K562 (cell line): ENCODE data around the gene PPP1CA. TPM values are rescaled to one million over a fixed set of nuclear protein-coding genes. Genes with fewer than 3 reads are reported as not detected.

ENCODE experiments used
- KLF13 ChIP-seq: fragments of 450-650 bp; IDR thresholded peaks from 2 replicates; pipeline ENCODE4 v1.6.1; 2016; ENCODE audit warnings: missing genetic modification characterization, low read depth, mild to moderate bottlenecking, missing compliant biosample characterization, moderate library complexity, borderline replicate concordance
- polyA plus RNA-seq, 8 experiments: library from polyadenylated mRNA; depleted of rRNA in 4 of 8; stranded (reverse) in 5 of 8; unstranded in 3 of 8; fragments of >200 nt; fragmentation: Nextera tagmentation in 2 of 8; fragmentation: Illumina TruSeq in 1 of 8; extraction: Ambion mirVana in 2 of 8; extraction: Trizol in 1 of 8; gene quantifications; 2 replicates each; pipeline versions ENCODE4 v1.2.1 to v1.2.3, GENCODE V29; 2011 to 2014; ENCODE audit warnings: inconsistent platforms in 1 of 8, missing spikeins in 1 of 8
- total RNA-seq, 7 experiments: library from RNA; depleted of rRNA in 6 of 7; stranded (reverse); fragments of >200 nt in 6 of 7; fragmentation: Illumina TruSeq in 2 of 7; extraction: Trizol in 2 of 7; gene quantifications; 2 replicates each; pipeline versions ENCODE4 v1.2.1 to v1.2.3, GENCODE V29; 2011 to 2021; ENCODE audit warnings: low replicate concordance in 1 of 7
- TF ChIP-seq, protein P1 (sequence below), 2 experiments: fragments of 450-650 bp in 1 of 2; IDR thresholded peaks; 2 replicates each; pipeline ENCODE4 v1.6.1; 2011 to 2017; ENCODE audit warnings: low read depth in 2 of 2, antibody characterized with exemption in 1 of 2, borderline replicate concordance in 1 of 2, low read length in 1 of 2, mild to moderate bottlenecking in 1 of 2, mixed read lengths in 1 of 2; ENCODE audit not compliant: control insufficient read depth in 1 of 2
- TF ChIP-seq, protein P2 (sequence below): IDR thresholded peaks from 2 replicates; pipeline ENCODE4 v1.6.1; 2016; ENCODE audit warnings: missing genetic modification characterization, missing compliant biosample characterization
- TF ChIP-seq, protein P3 (sequence below): fragments of 200-600 bp; sonication (generic); IDR thresholded peaks from one replicate; pipeline ENCODE4 v1.6.1; 2012; ENCODE audit warnings: mild to moderate bottlenecking, low read depth, low read length, inconsistent platforms
- TF ChIP-seq, protein P4 (sequence below), 2 experiments: fragments of 250-450 bp in 1 of 2; fragments of 450-650 bp in 1 of 2; sonication (Bioruptor Pico) in 1 of 2; IDR thresholded peaks; 2 replicates each; pipeline versions ENCODE4 v1.6.1 to v1.8.0; 2016 to 2021; ENCODE audit warnings: mild to moderate bottlenecking in 2 of 2, moderate library complexity in 2 of 2, missing compliant biosample characterization in 1 of 2, missing genetic modification characterization in 1 of 2

PPP1CA gene
- total and polyA plus RNA-seq, 9 of the 15 experiments (the other 6 are each of a cell fraction or from before 2014, with no cell fraction given) = 18.2 to 242 (median 188) TPM

DNA sequence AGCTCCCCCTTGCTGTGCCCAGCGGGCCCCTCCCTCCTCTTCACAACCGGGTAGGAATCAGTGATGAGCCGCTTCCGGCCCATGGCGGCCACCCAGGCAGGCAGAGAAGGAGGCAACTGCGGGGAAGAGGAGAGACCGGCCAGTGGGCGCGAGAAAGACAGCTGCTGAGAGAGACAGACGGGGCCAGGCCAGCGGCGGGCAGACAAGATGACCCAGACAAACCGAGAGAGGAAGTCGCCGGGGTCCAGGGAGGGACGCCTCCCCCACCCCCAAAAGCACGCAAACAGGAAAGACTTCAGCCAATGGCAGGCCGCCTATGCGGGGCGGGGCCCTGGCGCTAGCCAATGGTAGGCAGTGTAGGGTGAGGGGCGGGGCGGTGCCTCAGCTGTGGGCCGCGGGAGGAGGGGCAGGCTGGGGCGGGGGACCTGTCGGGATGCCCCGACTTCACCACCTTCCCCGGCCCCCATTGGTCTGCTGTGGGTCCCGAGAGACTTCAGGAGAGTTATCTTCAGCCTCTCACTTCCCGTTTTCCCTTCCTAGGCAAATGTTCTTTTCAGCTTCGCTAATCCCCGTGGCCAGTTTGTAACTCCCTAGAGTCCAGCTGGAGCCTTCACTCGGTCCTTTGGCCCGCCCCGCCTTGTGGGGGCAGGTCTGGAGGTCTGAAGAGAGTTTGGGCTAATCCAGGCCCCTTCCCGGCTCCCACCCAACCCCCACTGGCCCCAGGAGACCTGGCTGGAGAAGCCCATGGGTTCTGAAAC, 48.2 kb downstream of the PPP1CA start, which contains the start of gene POLD4 (continued):
- TF ChIP-seq, protein P1, sequence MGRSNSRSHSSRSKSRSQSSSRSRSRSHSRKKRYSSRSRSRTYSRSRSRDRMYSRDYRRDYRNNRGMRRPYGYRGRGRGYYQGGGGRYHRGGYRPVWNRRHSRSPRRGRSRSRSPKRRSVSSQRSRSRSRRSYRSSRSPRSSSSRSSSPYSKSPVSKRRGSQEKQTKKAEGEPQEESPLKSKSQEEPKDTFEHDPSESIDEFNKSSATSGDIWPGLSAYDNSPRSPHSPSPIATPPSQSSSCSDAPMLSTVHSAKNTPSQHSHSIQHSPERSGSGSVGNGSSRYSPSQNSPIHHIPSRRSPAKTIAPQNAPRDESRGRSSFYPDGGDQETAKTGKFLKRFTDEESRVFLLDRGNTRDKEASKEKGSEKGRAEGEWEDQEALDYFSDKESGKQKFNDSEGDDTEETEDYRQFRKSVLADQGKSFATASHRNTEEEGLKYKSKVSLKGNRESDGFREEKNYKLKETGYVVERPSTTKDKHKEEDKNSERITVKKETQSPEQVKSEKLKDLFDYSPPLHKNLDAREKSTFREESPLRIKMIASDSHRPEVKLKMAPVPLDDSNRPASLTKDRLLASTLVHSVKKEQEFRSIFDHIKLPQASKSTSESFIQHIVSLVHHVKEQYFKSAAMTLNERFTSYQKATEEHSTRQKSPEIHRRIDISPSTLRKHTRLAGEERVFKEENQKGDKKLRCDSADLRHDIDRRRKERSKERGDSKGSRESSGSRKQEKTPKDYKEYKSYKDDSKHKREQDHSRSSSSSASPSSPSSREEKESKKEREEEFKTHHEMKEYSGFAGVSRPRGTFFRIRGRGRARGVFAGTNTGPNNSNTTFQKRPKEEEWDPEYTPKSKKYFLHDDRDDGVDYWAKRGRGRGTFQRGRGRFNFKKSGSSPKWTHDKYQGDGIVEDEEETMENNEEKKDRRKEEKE (IDR thresholded peaks at IDR 0.05; ENCODE audit: borderline replicate concordance in 1 of 2, control insufficient read depth in 1 of 2, low read depth in 2 of 2, low read length in 1 of 2) = no peak
- TF ChIP-seq, protein P2, sequence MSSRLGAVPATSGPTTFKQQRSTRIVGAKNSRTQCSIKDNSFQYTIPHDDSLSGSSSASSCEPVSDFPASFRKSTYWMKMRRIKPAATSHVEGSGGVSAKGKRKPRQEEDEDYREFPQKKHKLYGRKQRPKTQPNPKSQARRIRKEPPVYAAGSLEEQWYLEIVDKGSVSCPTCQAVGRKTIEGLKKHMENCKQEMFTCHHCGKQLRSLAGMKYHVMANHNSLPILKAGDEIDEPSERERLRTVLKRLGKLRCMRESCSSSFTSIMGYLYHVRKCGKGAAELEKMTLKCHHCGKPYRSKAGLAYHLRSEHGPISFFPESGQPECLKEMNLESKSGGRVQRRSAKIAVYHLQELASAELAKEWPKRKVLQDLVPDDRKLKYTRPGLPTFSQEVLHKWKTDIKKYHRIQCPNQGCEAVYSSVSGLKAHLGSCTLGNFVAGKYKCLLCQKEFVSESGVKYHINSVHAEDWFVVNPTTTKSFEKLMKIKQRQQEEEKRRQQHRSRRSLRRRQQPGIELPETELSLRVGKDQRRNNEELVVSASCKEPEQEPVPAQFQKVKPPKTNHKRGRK (tag) = no peak
- TF ChIP-seq, protein P3, sequence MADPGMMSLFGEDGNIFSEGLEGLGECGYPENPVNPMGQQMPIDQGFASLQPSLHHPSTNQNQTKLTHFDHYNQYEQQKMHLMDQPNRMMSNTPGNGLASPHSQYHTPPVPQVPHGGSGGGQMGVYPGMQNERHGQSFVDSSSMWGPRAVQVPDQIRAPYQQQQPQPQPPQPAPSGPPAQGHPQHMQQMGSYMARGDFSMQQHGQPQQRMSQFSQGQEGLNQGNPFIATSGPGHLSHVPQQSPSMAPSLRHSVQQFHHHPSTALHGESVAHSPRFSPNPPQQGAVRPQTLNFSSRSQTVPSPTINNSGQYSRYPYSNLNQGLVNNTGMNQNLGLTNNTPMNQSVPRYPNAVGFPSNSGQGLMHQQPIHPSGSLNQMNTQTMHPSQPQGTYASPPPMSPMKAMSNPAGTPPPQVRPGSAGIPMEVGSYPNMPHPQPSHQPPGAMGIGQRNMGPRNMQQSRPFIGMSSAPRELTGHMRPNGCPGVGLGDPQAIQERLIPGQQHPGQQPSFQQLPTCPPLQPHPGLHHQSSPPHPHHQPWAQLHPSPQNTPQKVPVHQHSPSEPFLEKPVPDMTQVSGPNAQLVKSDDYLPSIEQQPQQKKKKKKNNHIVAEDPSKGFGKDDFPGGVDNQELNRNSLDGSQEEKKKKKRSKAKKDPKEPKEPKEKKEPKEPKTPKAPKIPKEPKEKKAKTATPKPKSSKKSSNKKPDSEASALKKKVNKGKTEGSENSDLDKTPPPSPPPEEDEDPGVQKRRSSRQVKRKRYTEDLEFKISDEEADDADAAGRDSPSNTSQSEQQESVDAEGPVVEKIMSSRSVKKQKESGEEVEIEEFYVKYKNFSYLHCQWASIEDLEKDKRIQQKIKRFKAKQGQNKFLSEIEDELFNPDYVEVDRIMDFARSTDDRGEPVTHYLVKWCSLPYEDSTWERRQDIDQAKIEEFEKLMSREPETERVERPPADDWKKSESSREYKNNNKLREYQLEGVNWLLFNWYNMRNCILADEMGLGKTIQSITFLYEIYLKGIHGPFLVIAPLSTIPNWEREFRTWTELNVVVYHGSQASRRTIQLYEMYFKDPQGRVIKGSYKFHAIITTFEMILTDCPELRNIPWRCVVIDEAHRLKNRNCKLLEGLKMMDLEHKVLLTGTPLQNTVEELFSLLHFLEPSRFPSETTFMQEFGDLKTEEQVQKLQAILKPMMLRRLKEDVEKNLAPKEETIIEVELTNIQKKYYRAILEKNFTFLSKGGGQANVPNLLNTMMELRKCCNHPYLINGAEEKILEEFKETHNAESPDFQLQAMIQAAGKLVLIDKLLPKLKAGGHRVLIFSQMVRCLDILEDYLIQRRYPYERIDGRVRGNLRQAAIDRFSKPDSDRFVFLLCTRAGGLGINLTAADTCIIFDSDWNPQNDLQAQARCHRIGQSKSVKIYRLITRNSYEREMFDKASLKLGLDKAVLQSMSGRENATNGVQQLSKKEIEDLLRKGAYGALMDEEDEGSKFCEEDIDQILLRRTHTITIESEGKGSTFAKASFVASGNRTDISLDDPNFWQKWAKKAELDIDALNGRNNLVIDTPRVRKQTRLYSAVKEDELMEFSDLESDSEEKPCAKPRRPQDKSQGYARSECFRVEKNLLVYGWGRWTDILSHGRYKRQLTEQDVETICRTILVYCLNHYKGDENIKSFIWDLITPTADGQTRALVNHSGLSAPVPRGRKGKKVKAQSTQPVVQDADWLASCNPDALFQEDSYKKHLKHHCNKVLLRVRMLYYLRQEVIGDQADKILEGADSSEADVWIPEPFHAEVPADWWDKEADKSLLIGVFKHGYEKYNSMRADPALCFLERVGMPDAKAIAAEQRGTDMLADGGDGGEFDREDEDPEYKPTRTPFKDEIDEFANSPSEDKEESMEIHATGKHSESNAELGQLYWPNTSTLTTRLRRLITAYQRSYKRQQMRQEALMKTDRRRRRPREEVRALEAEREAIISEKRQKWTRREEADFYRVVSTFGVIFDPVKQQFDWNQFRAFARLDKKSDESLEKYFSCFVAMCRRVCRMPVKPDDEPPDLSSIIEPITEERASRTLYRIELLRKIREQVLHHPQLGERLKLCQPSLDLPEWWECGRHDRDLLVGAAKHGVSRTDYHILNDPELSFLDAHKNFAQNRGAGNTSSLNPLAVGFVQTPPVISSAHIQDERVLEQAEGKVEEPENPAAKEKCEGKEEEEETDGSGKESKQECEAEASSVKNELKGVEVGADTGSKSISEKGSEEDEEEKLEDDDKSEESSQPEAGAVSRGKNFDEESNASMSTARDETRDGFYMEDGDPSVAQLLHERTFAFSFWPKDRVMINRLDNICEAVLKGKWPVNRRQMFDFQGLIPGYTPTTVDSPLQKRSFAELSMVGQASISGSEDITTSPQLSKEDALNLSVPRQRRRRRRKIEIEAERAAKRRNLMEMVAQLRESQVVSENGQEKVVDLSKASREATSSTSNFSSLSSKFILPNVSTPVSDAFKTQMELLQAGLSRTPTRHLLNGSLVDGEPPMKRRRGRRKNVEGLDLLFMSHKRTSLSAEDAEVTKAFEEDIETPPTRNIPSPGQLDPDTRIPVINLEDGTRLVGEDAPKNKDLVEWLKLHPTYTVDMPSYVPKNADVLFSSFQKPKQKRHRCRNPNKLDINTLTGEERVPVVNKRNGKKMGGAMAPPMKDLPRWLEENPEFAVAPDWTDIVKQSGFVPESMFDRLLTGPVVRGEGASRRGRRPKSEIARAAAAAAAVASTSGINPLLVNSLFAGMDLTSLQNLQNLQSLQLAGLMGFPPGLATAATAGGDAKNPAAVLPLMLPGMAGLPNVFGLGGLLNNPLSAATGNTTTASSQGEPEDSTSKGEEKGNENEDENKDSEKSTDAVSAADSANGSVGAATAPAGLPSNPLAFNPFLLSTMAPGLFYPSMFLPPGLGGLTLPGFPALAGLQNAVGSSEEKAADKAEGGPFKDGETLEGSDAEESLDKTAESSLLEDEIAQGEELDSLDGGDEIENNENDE = no peak
- no peak for TF ChIP-seq KLF13
- TF ChIP-seq, protein P4, sequence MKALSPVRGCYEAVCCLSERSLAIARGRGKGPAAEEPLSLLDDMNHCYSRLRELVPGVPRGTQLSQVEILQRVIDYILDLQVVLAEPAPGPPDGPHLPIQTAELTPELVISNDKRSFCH (CRISPR knock-in tag; IDR thresholded peaks at IDR 0.05) = no peak
- TF ChIP-seq, protein P4 (tag; IDR thresholded peaks at IDR 0.05) = 0 out of 2 replicates have a peak, but pooled peaks have one; percentile 44
